Smooth muscle cell (in vitro differentiated cells): ENCODE measurements around the gene NRAP. TPM values are rescaled to one million over a fixed set of nuclear protein-coding genes. Genes with fewer than 3 reads are reported as not detected.

Source experiments
- DNase-seq: peaks from one replicate; lab custom pipeline; 2025; ENCODE audit not compliant: unreplicated experiment; lab: John Stamatoyannopoulos, UW
- H2AFZ ChIP-seq: fragments of 200-600 bp; sonication (generic); 2 replicates; pipeline ENCODE4 v1.6.0; 2016; ENCODE audit warnings: antibody characterized with exemption, low read depth, mild to moderate bottlenecking
- H3F3A ChIP-seq: fragments of 200-600 bp; sonication (generic); 2 replicates; pipeline ENCODE4 v1.6.0; 2017; ENCODE audit warnings: antibody characterized with exemption, low read depth
- H3K27ac ChIP-seq: fragments of 200-600 bp; sonication (generic); 2 replicates; pipeline ENCODE4 v1.5.1; 2016; ENCODE audit warnings: low read depth, mild to moderate bottlenecking
- H3K27me3 ChIP-seq: fragments of 200-600 bp; sonication (generic); 2 replicates; pipeline ENCODE4 v1.6.1; 2016; ENCODE audit warnings: low read depth, mild to moderate bottlenecking
- H3K36me3 ChIP-seq: fragments of 200-600 bp; sonication (generic); 2 replicates; pipeline ENCODE4 v1.5.1; 2016; ENCODE audit warnings: low read depth
- H3K4me1 ChIP-seq: fragments of 200-600 bp; sonication (generic); 2 replicates; pipeline ENCODE4 v1.5.1; 2016; ENCODE audit warnings: low read depth
- H3K4me2 ChIP-seq: fragments of 200-600 bp; sonication (generic); 2 replicates; pipeline ENCODE4 v1.6.0; 2016; ENCODE audit warnings: mild to moderate bottlenecking
- H3K4me3 ChIP-seq: fragments of 200-600 bp; sonication (generic); 2 replicates; pipeline ENCODE4 v1.5.1; 2016; ENCODE audit warnings: mild to moderate bottlenecking
- H3K79me2 ChIP-seq: fragments of 200-600 bp; sonication (generic); 2 replicates; pipeline ENCODE4 v1.6.0; 2016; ENCODE audit warnings: low read depth, mild to moderate bottlenecking
- H3K9ac ChIP-seq: fragments of 200-600 bp; sonication (generic); 2 replicates; pipeline ENCODE4 v1.6.0; 2016; ENCODE audit warnings: low read depth
- H3K9me3 ChIP-seq: fragments of 200-600 bp; sonication (generic); replicated peaks from 2 replicates; pipeline ENCODE4 v1.5.1; 2016; ENCODE audit warnings: low read depth
- H4K20me1 ChIP-seq: fragments of 200-600 bp; sonication (generic); 2 replicates; pipeline ENCODE4 v1.6.0; 2016; ENCODE audit warnings: low read depth
- WGBS: methylation state at CpG from one replicate; pipeline ENCODE4 v1.1.7; 2016; ENCODE audit warnings: low lambda C conversion rate; 5-methylcytosine and 5-hydroxymethylcytosine counted together
- polyA plus RNA-seq: library from polyadenylated mRNA; unstranded; fragments of >200 nt; fragmentation: Nextera tagmentation; extraction: Ambion mirVana; gene quantifications from 2 replicates; pipeline ENCODE4 v1.2.1, GENCODE V29; 2016
- total RNA-seq: library from RNA; depleted of rRNA; stranded (reverse); fragments of >200 nt; gene quantifications from 2 replicates; pipeline ENCODE4 v1.2.3, GENCODE V29; 2014
- TF ChIP-seq, protein P1 (sequence below): fragments of 200-600 bp; sonication (generic); IDR thresholded peaks from 2 replicates; pipeline ENCODE4 v1.5.1; 2017; ENCODE audit warnings: borderline replicate concordance, mild to moderate bottlenecking, antibody characterized with exemption; ENCODE audit not compliant: insufficient read depth, poor library complexity, severe bottlenecking

NRAP gene
- total and polyA plus RNA-seq, 2 experiments from 2014 or later: not detected

GRCh38 chr10:113600569-113600968, 63.3 kb downstream of the NRAP start:
- Histone ChIP-seq H3K27ac (no peak overlapping the region), H3K79me2 (no peaks in the 10 kb centered on the region), H3K4me3 (no peak overlapping the region), H4K20me1 (no peaks in the 10 kb centered on the region), H3K9ac (no peak overlapping the region), H3K4me2 (no peak overlapping the region), H3K9me3 (no peaks in the 10 kb centered on the region), H3K4me1 (no peaks in the 10 kb centered on the region), H2AFZ (no peak overlapping the region), H3K36me3 (no peaks in the 10 kb centered on the region), H3F3A (no peaks in the 10 kb centered on the region), H3K27me3 (peaks cover 31% of the 10 kb centered on the region)
- 94% methylated on average over 3 of the region's 3 CpGs for WGBS
- TF ChIP-seq, protein P1, sequence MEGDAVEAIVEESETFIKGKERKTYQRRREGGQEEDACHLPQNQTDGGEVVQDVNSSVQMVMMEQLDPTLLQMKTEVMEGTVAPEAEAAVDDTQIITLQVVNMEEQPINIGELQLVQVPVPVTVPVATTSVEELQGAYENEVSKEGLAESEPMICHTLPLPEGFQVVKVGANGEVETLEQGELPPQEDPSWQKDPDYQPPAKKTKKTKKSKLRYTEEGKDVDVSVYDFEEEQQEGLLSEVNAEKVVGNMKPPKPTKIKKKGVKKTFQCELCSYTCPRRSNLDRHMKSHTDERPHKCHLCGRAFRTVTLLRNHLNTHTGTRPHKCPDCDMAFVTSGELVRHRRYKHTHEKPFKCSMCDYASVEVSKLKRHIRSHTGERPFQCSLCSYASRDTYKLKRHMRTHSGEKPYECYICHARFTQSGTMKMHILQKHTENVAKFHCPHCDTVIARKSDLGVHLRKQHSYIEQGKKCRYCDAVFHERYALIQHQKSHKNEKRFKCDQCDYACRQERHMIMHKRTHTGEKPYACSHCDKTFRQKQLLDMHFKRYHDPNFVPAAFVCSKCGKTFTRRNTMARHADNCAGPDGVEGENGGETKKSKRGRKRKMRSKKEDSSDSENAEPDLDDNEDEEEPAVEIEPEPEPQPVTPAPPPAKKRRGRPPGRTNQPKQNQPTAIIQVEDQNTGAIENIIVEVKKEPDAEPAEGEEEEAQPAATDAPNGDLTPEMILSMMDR: no peak
- DNase-seq: no peak

- H3K4me1 ChIP-seq: no peaks in the 10 kb centered on the region
- H3K9me3 ChIP-seq: no peaks in the 10 kb centered on the region
- no peak overlapping the region for H3K27ac ChIP-seq
- TF ChIP-seq, protein P1: no peak
- no peak for DNase-seq
- H3K79me2 ChIP-seq: no peaks in the 10 kb centered on the region
- 90% methylated on average over 13 of the region's 13 CpGs for WGBS
- no peak overlapping the region for H3K4me3 ChIP-seq
- no peak overlapping the region for H3K9ac ChIP-seq
- H3F3A ChIP-seq: no peaks in the 10 kb centered on the region
- no peaks in the 10 kb centered on the region for H3K36me3 ChIP-seq
- no peak overlapping the region for H3K4me2 ChIP-seq
- no peak overlapping the region for H2AFZ ChIP-seq
- H3K27me3 ChIP-seq: peaks cover 43% of the 10 kb centered on the region
- H4K20me1 ChIP-seq: no peaks in the 10 kb centered on the region
Observed at GRCh38 chr10:113594652-113595051, 69.2 kb downstream of the NRAP start.

- Histone ChIP-seq H3K27ac (no peak overlapping the region), H3K4me1 (no peaks in the 10 kb centered on the region), H3K36me3 (no peaks in the 10 kb centered on the region), H3K79me2 (no peaks in the 10 kb centered on the region), H3K4me2 (no peak overlapping the region), H3K9ac (no peak overlapping the region), H3F3A (no peaks in the 10 kb centered on the region), H4K20me1 (no peaks in the 10 kb centered on the region), H3K27me3 (peaks cover 31% of the 10 kb centered on the region), H3K4me3 (no peak overlapping the region), H2AFZ (no peak overlapping the region), H3K9me3 (no peaks in the 10 kb centered on the region)
- TF ChIP-seq, protein P1: no peak
- WGBS: 82% methylated on average over 8 of the region's 8 CpGs
- DNase-seq: no peak
Observed at GRCh38 chr10:113592380-113592779, 71.5 kb downstream of the NRAP start.

DNA sequence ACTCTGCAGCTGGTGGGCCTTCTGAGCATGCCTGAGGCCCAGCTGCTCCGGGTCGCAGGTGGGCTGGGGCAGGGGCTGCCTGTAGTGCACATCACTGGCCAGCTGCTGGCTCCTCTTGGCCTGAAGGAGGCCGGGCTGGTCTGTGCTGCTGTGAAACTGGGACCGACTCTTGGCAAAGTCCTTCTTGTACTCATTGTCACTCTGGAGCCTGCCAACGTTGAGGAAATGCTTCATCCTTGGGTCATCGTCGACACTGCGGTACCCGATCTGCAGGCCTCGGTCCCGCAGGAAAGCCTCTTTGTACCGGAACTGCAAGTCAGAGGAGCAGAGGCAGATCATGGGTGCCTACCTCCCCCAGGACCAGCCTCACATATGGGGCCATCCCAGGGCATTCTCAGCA, 73.3 kb downstream of the NRAP start:
- Histone ChIP-seq H3K9ac (no peak overlapping the region), H3K79me2 (no peaks in the 10 kb centered on the region), H3K36me3 (no peaks in the 10 kb centered on the region), H2AFZ (no peak overlapping the region), H3K27ac (no peak overlapping the region), H3K4me1 (no peaks in the 10 kb centered on the region), H3K27me3 (peaks cover 13% of the 10 kb centered on the region), H3K4me2 (no peak overlapping the region), H3F3A (no peaks in the 10 kb centered on the region), H3K9me3 (no peaks in the 10 kb centered on the region), H4K20me1 (no peaks in the 10 kb centered on the region), H3K4me3 (no peak overlapping the region)
- no peak for DNase-seq
- TF ChIP-seq, protein P1: no peak
- WGBS: 90% methylated on average over 12 of the region's 12 CpGs
